GDM1 (cell line): Measurements from ENCODE around the gene CD40.

Experiments
- DNase-seq: peaks from one replicate; lab custom pipeline; 2025; lab: John Stamatoyannopoulos, UW

CD40 gene

GRCh38 chr20:46122516-46123481 lies 4.7 kb downstream of the CD40 start:
- no peak for DNase-seq

- DNase-seq = no peak
These were observed 5.5 kb downstream of the CD40 start for GRCh38 chr20:46123482-46124245.

GRCh38 chr20:46126440-46127056 lies 8.4 kb downstream of the CD40 start:
- DNase-seq = no peak

GRCh38 chr20:46127396-46128010 lies 9.4 kb downstream of the CD40 start:
- DNase-seq = no peak

- DNase-seq = no peak
These were observed 10.4 kb downstream of the CD40 start for GRCh38 chr20:46128310-46129151.

- DNase-seq = no peak
These were observed 11.9 kb downstream of the CD40 start for GRCh38 chr20:46129955-46130481.

- no peak for DNase-seq
These were observed 12.4 kb downstream of the CD40 start for GRCh38 chr20:46130534-46130933.

GRCh38 chr20:46131396-46131795 lies 13.3 kb downstream of the CD40 start:
- DNase-seq = no peak

- DNase-seq = peak; percentile 36
These were observed 14.6 kb downstream of the CD40 start for GRCh38 chr20:46132705-46133120.

GRCh38 chr20:46133886-46134654 lies 16.0 kb downstream of the CD40 start:
- no peak for DNase-seq

- no peak for DNase-seq
These were observed 16.6 kb downstream of the CD40 start for GRCh38 chr20:46134716-46135115.

GRCh38 chr20:46135856-46136633 lies 17.9 kb downstream of the CD40 start:
- DNase-seq = no peak

GRCh38 chr20:46137816-46138215 lies 19.7 kb downstream of the CD40 start:
- no peak for DNase-seq

- no peak for DNase-seq
These were observed 21.3 kb downstream of the CD40 start for GRCh38 chr20:46139266-46139889.

- no peak for DNase-seq
These were observed 21.9 kb downstream of the CD40 start for GRCh38 chr20:46139908-46140482.

- DNase-seq = no peak
These were observed 24.0 kb downstream of the CD40 start for GRCh38 chr20:46142124-46142523.

- DNase-seq = no peak
These were observed 26.4 kb downstream of the CD40 start for GRCh38 chr20:46144432-46145025.

- DNase-seq = no peak
These were observed 27.6 kb downstream of the CD40 start for GRCh38 chr20:46145713-46146112.
